GM10266 (cell line): Measurements from ENCODE around the gene CAPNS1.

Source experiments
- DNase-seq: peaks from one replicate; pipeline ENCODE4 v3.0.0; 2012; ENCODE audit errors: extremely low spot score
- CTCF ChIP-seq: IDR thresholded peaks from 2 replicates; pipeline ENCODE4 v1.5.1; 2012; ENCODE audit warnings: mild to moderate bottlenecking, low read depth; ENCODE audit not compliant: control insufficient read depth, insufficient read depth; ENCODE audit errors: missing control alignments

CAPNS1 gene

GRCh38 chr19:36115453-36116343 is 24.2 kb upstream of the CAPNS1 start, which contains the start of gene TBCB:
Gene TBCB (plus strand): TSS chr19:36115468. CDS start chr19:36115561, 93 bp downstream.
- DNase-seq = peak; percentile 93
- TF ChIP-seq CTCF = no peak

- DNase-seq = no peak
- no peak for TF ChIP-seq CTCF
Measured at GRCh38 chr19:36116344-36116637, 23.6 kb upstream of the CAPNS1 start.

GRCh38 chr19:36120092-36120983 is 19.5 kb upstream of the CAPNS1 start:
- DNase-seq = no peak
- no peak for TF ChIP-seq CTCF

GRCh38 chr19:36120984-36121358 is 18.9 kb upstream of the CAPNS1 start:
- TF ChIP-seq CTCF = no peak
- no peak for DNase-seq

- no peak for TF ChIP-seq CTCF
- no peak for DNase-seq
Measured at GRCh38 chr19:36121486-36122124, 18.3 kb upstream of the CAPNS1 start.

GRCh38 chr19:36125557-36125956 is 14.3 kb upstream of the CAPNS1 start:
- DNase-seq = peak; percentile 63
- no peak for TF ChIP-seq CTCF
